SK-N-SH (cell line): ENCODE measurements around the gene DLG1. TPM values are rescaled to one million over a fixed set of nuclear protein-coding genes. Genes with fewer than 3 reads are reported as not detected.

Experiments
- CTCF ChIA-PET: fragments of 300-600, 350-600 bp; formaldehyde crosslinking; extraction: SDS; loops from one replicate; lab custom pipeline; 2021; lab: Yijun Ruan, JAX
- POLR2A ChIA-PET: fragments of 350-600 bp; sonication (Branson Sonifier 250); formaldehyde crosslinking; extraction: SDS; loops from one replicate; lab custom pipeline; 2020; ENCODE audit warnings: antibody characterized with exemption, inconsistent platforms; lab: Yijun Ruan, JAX
- DNase-seq: peaks from one replicate; pipeline ENCODE4 v3.0.0; 2012
- H2AFZ ChIP-seq: fragments of 200-600 bp; sonication (generic); 2 replicates; pipeline ENCODE4 v1.8.1; 2016; ENCODE audit warnings: antibody characterized with exemption, mild to moderate bottlenecking, low read depth
- H3F3A ChIP-seq: fragments of 200-600 bp; sonication (generic); replicated peaks from 2 replicates; pipeline ENCODE3; 2016; ENCODE audit warnings: antibody characterized with exemption, mild to moderate bottlenecking; ENCODE audit not compliant: insufficient read depth
- H3K27ac ChIP-seq, 2 experiments: fragments of 200-500 bp in 1 of 2; fragments of 200-600 bp in 1 of 2; sonication (Bioruptor generic) in 1 of 2; sonication (generic), shearing (Covaris generic) in 1 of 2; 2 replicates each; pipeline versions ENCODE4 v1.5.1 to v1.6.1; 2014 to 2016; ENCODE audit warnings: low read depth in 2 of 2, inconsistent platforms in 1 of 2, low read length in 1 of 2, mild to moderate bottlenecking in 1 of 2, mixed read lengths in 1 of 2
- H3K27me3 ChIP-seq: fragments of 200-600 bp; sonication (generic), shearing (Covaris generic); 2 replicates; pipeline ENCODE4 v1.6.1; 2016; ENCODE audit warnings: mixed run types; ENCODE audit not compliant: insufficient read depth
- H3K36me3 ChIP-seq, 2 experiments: fragments of 200-500 bp in 1 of 2; fragments of 200-600 bp in 1 of 2; sonication (Bioruptor generic) in 1 of 2; sonication (generic) in 1 of 2; replicated peaks in 1 of 2; 2 replicates each; pipeline versions ENCODE3 to v1.5.1; 2014 to 2016; ENCODE audit warnings: low read length in 1 of 2, mild to moderate bottlenecking in 1 of 2; ENCODE audit not compliant: insufficient read depth in 2 of 2, control insufficient read depth in 1 of 2
- H3K4me1 ChIP-seq, 2 experiments: fragments of 200-500 bp in 1 of 2; fragments of 200-600 bp in 1 of 2; sonication (Bioruptor generic) in 1 of 2; sonication (generic), shearing (Covaris generic) in 1 of 2; 2 replicates each; pipeline versions ENCODE4 v1.5.1 to v1.6.1; 2014 to 2016; ENCODE audit warnings: low read depth in 1 of 2, low read length in 1 of 2, mixed run types in 1 of 2; ENCODE audit not compliant: insufficient read depth in 2 of 2, control insufficient read depth in 1 of 2
- H3K4me2 ChIP-seq: fragments of 200-600 bp; sonication (generic), shearing (Covaris generic); 2 replicates; pipeline ENCODE4 v1.6.1; 2017; ENCODE audit warnings: mixed run types
- H3K4me3 ChIP-seq, 2 experiments: fragments of 200-500 bp in 1 of 2; fragments of 200-600 bp in 1 of 2; sonication (Bioruptor generic) in 1 of 2; sonication (generic), shearing (Covaris generic) in 1 of 2; 2 replicates each; pipeline versions ENCODE4 v1.5.1 to v1.8.1; 2014 to 2016; ENCODE audit warnings: low read depth in 2 of 2, inconsistent platforms in 1 of 2, low read length in 1 of 2, mild to moderate bottlenecking in 1 of 2, mixed read lengths in 1 of 2, moderate library complexity in 1 of 2
- H3K79me2 ChIP-seq: fragments of 200-600 bp; sonication (generic); 2 replicates; pipeline ENCODE4 v1.8.1; 2017; ENCODE audit warnings: mild to moderate bottlenecking; ENCODE audit not compliant: insufficient read depth
- H3K9ac ChIP-seq: fragments of 200-600 bp; sonication (generic); 2 replicates; pipeline ENCODE4 v1.6.1; 2017; ENCODE audit warnings: mixed run types
- H3K9me2 ChIP-seq: fragments of 200-600 bp; sonication (generic); 2 replicates; pipeline ENCODE4 v1.6.1; 2017; ENCODE audit warnings: mixed run types
- H3K9me3 ChIP-seq: fragments of 200-600 bp; sonication (generic); 2 replicates; pipeline ENCODE4 v1.6.1; 2017; ENCODE audit warnings: mixed run types, mild to moderate bottlenecking, moderate library complexity
- H4K20me1 ChIP-seq: fragments of 200-600 bp; sonication (generic); 2 replicates; pipeline ENCODE4 v1.6.1; 2017; ENCODE audit warnings: mild to moderate bottlenecking, mixed run types; ENCODE audit not compliant: insufficient read depth
- EP300 ChIP-seq, 2 experiments: IDR thresholded peaks; 2 replicates each; pipeline versions ENCODE4 v1.4.0 to v1.6.1; 2012; ENCODE audit warnings: borderline replicate concordance in 1 of 2, low read depth in 1 of 2, low read length in 1 of 2
- FOSL2 ChIP-seq: IDR thresholded peaks from 2 replicates; pipeline ENCODE4 v1.4.0; 2012; ENCODE audit warnings: low read depth, mild to moderate bottlenecking, moderate library complexity, borderline replicate concordance
- FOXJ3 ChIP-seq: sonication (generic); formaldehyde crosslinking; IDR thresholded peaks from 2 replicates; pipeline ENCODE4 v1.5.1; 2020; ENCODE audit warnings: mild to moderate bottlenecking, missing genetic modification reagents
- GATA2 ChIP-seq: sonication (generic); formaldehyde crosslinking; IDR thresholded peaks from 2 replicates; pipeline ENCODE4 v1.5.0; 2020; ENCODE audit warnings: mild to moderate bottlenecking, missing genetic modification reagents
- IRF3 ChIP-seq: fragments of 150-350 bp; IDR thresholded peaks from 2 replicates; pipeline ENCODE4 v1.6.1; 2016; ENCODE audit warnings: mild to moderate bottlenecking, low read depth, low read length
- JUND ChIP-seq: IDR thresholded peaks from 2 replicates; pipeline ENCODE4 v1.4.0; 2012
- MAX ChIP-seq: IDR thresholded peaks from 2 replicates; pipeline ENCODE4 v1.4.0; 2012; ENCODE audit warnings: low read depth
- MXI1 ChIP-seq: IDR thresholded peaks from 2 replicates; pipeline ENCODE4 v1.6.1; 2012; ENCODE audit warnings: mild to moderate bottlenecking, low read depth, low read length, improper control_type of control experiment
- NFIC ChIP-seq: IDR thresholded peaks from 2 replicates; pipeline ENCODE4 v1.4.0; 2012; ENCODE audit warnings: borderline replicate concordance
- NRF1 ChIP-seq: IDR thresholded peaks from 2 replicates; pipeline ENCODE4 v1.6.1; 2012; ENCODE audit warnings: low read depth, mild to moderate bottlenecking, low read length
- REST ChIP-seq: IDR thresholded peaks from 2 replicates; pipeline ENCODE4 v1.6.1; 2012; ENCODE audit warnings: mild to moderate bottlenecking, low read depth, low read length, moderate library complexity
- RFX5 ChIP-seq: IDR thresholded peaks from 2 replicates; pipeline ENCODE4 v1.6.1; 2012; ENCODE audit warnings: mild to moderate bottlenecking, improper control_type of control experiment, low read length
- RXRA ChIP-seq: IDR thresholded peaks from 2 replicates; pipeline ENCODE4 v1.4.0; 2012; ENCODE audit warnings: low read depth, mild to moderate bottlenecking, borderline replicate concordance
- SIN3A ChIP-seq: IDR thresholded peaks from 2 replicates; pipeline ENCODE4 v1.6.1; 2012; ENCODE audit warnings: low read depth, mild to moderate bottlenecking, low read length, moderate library complexity, borderline replicate concordance
- SMC3 ChIP-seq: IDR thresholded peaks from 2 replicates; pipeline ENCODE4 v1.6.1; 2012; ENCODE audit warnings: low read depth, low read length, improper control_type of control experiment
- TAF1 ChIP-seq: IDR thresholded peaks from 2 replicates; pipeline ENCODE4 v1.6.1; 2012; ENCODE audit warnings: low read depth, mild to moderate bottlenecking, low read length, moderate library complexity, borderline replicate concordance
- TCF12 ChIP-seq: IDR thresholded peaks from 2 replicates; pipeline ENCODE4 v1.4.0; 2012
- ZBTB33 ChIP-seq: IDR thresholded peaks from 2 replicates; pipeline ENCODE4 v1.4.0; 2012; ENCODE audit warnings: low read depth, borderline replicate concordance
- WGBS: methylation state at CpG from one replicate; pipeline ENCODE4 v1.1.6; 2017; ENCODE audit warnings: low lambda C conversion rate; 5-methylcytosine and 5-hydroxymethylcytosine counted together
- polyA plus RNA-seq, 3 experiments: library from polyadenylated mRNA; depleted of rRNA; stranded (reverse); fragments of >200 nt; gene quantifications; 2 replicates each; pipeline ENCODE4 v1.2.3, GENCODE V29; 2012
- TF ChIP-seq, protein P1 (sequence below): IDR thresholded peaks from 2 replicates; pipeline ENCODE4 v1.4.0; 2012; ENCODE audit warnings: low read depth, borderline replicate concordance
- TF ChIP-seq, protein P2 (sequence below): fragments of 150-350 bp; IDR thresholded peaks from 2 replicates; pipeline ENCODE4 v1.6.1; 2017; ENCODE audit warnings: antibody characterized with exemption, low read length, low read depth, borderline replicate concordance

The DLG1 gene
- polyA plus RNA-seq, 1 of the 3 experiments (the other 2 are of a cell fraction), result 16.5 TPM

DNA sequence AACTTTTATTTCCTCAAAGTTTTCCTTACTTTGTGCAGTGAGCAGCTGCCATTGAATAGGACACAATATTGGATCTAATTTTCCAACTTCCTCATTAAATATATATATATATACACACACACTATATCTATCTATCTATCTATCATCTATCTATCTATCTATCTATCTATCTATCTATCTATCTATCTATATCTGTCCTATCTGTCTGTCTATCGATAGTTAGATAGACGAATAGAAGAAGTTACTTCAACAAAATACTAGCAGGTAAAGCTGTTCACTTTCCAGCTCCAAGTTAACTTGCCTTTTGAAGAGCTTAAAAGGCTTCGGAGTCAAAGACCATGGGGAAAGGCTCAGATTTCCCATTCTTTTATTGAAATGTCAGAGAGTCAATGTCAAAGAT lies 3.6 kb upstream of the DLG1 start:
- H3K9me3 ChIP-seq, result no peaks in the 10 kb centered on the region
- H3K4me3 ChIP-seq, result no peak overlapping the region
- H3K4me2 ChIP-seq, result no peak overlapping the region
- H3K27ac ChIP-seq, result no peak overlapping the region
- H3F3A ChIP-seq, result peaks cover 10% of the 10 kb centered on the region
- H3K27me3 ChIP-seq, result no peaks in the 10 kb centered on the region
- H3K36me3 ChIP-seq, result no peaks in the 10 kb centered on the region
- H2AFZ ChIP-seq, result no peak overlapping the region
- H3K79me2 ChIP-seq, result peaks cover 6% of the 10 kb centered on the region
- no peaks in the 10 kb centered on the region for H4K20me1 ChIP-seq
- TF ChIP-seq IRF3, result no peak
- TF ChIP-seq ZBTB33, result no peak
- TF ChIP-seq EP300 (IDR thresholded peaks at IDR 0.05; ENCODE audit: borderline replicate concordance in 1 of 2, low read depth in 1 of 2, low read length in 1 of 2), result no peak
- no peak for TF ChIP-seq NRF1
- TF ChIP-seq MXI1, result no peak
- TF ChIP-seq, protein P1, sequence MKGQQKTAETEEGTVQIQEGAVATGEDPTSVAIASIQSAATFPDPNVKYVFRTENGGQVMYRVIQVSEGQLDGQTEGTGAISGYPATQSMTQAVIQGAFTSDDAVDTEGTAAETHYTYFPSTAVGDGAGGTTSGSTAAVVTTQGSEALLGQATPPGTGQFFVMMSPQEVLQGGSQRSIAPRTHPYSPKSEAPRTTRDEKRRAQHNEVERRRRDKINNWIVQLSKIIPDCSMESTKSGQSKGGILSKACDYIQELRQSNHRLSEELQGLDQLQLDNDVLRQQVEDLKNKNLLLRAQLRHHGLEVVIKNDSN, result no peak
- no peak for TF ChIP-seq RXRA
- TF ChIP-seq TAF1, result no peak
- TF ChIP-seq, protein P2, sequence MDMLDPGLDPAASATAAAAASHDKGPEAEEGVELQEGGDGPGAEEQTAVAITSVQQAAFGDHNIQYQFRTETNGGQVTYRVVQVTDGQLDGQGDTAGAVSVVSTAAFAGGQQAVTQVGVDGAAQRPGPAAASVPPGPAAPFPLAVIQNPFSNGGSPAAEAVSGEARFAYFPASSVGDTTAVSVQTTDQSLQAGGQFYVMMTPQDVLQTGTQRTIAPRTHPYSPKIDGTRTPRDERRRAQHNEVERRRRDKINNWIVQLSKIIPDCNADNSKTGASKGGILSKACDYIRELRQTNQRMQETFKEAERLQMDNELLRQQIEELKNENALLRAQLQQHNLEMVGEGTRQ, result no peak
- no peak for TF ChIP-seq NFIC
- no peak for TF ChIP-seq SMC3
- TF ChIP-seq RFX5, result no peak
- no peak for TF ChIP-seq GATA2 (CRISPR knock-in tag)
- TF ChIP-seq TCF12, result no peak
- no peak for TF ChIP-seq SIN3A
- TF ChIP-seq FOXJ3 (CRISPR knock-in tag), result no peak
- no peak for TF ChIP-seq MAX
- TF ChIP-seq REST, result no peak
- TF ChIP-seq FOSL2, result no peak
- no peak for TF ChIP-seq JUND
- 80% methylated on average over 3 of the region's 3 CpGs for WGBS
- peaks cover 6 to 16% of the 10 kb centered on the region in 2 experiments; a peak in 2 of 4 replicates for H3K4me1 ChIP-seq
- ChIA-PET CTCF (interaction anchor here (1.0 to 1.5 kb wide), 3 partner anchors 21 to 297 kb away, joined by 3 read pairs; no protein-coding TSS in a partner anchor), POLR2A (no interaction called here)
- DNase-seq, result no peak
- no peak overlapping the region for H3K9ac ChIP-seq
- H3K9me2 ChIP-seq, result no peaks in the 10 kb centered on the region
